Measurements from ENCODE around the gene TMEM225B. TPM values are rescaled to one million over a fixed set of nuclear protein-coding genes. Genes with fewer than 3 reads are reported as not detected.
"Not testable (repeated sequence)": the region's sequence is repeated elsewhere in the genome, so short reads cannot be mapped to it uniquely, and the experiment has no call there.

Gene TMEM225B
- total RNA-seq, 2 donors from 2014 or later = 2.2 TPM; not detected in 1

- H3K36me3 ChIP-seq = peaks cover 41% of the 10 kb centered on the region
- no peaks in the 10 kb centered on the region for H3K9me3 ChIP-seq
- DNase-seq (ENCODE audit: low spot score) (no peak), ATAC-seq (ENCODE audit: insufficient number of reproducible peaks, low FRiP score, low read depth) (no peak)
- no peak overlapping the region for H3K4me3 ChIP-seq
- no peaks in the 10 kb centered on the region for H3K27me3 ChIP-seq (replicated peaks; ENCODE audit: insufficient read depth)
- peaks cover 11 to 34% of the 10 kb centered on the region in 2 donors for H3K4me1 ChIP-seq (ENCODE audit: control insufficient read depth in 1 of 2, low read depth in 2 of 2)
- H3K27ac ChIP-seq = no peak overlapping the region
- TF ChIP-seq CTCF (IDR thresholded peaks at IDR 0.05) = no peak
Observed at GRCh38 chr7:99560834-99561736, 37.0 kb upstream of the TMEM225B start.

GRCh38 chr7:99561737-99562051 is 36.4 kb upstream of the TMEM225B start:
- H3K27ac ChIP-seq = no peak overlapping the region
- ATAC-seq (ENCODE audit: insufficient number of reproducible peaks, low FRiP score, low read depth) (no peak), DNase-seq (ENCODE audit: low spot score) (no peak)
- no peak for TF ChIP-seq CTCF (IDR thresholded peaks at IDR 0.05)
- peaks cover 11 to 31% of the 10 kb centered on the region in 2 donors for H3K4me1 ChIP-seq (ENCODE audit: control insufficient read depth in 1 of 2, low read depth in 2 of 2)
- no peaks in the 10 kb centered on the region for H3K27me3 ChIP-seq (replicated peaks; ENCODE audit: insufficient read depth)
- H3K9me3 ChIP-seq = no peaks in the 10 kb centered on the region
- peaks cover 46% of the 10 kb centered on the region for H3K36me3 ChIP-seq
- H3K4me3 ChIP-seq = no peak overlapping the region

- no peaks in the 10 kb centered on the region for H3K27me3 ChIP-seq (replicated peaks; ENCODE audit: insufficient read depth)
- no peak overlapping the region for H3K4me3 ChIP-seq
- ATAC-seq (ENCODE audit: insufficient number of reproducible peaks, low FRiP score, low read depth) (no peak), DNase-seq (ENCODE audit: low spot score) (no peak)
- peaks cover 46% of the 10 kb centered on the region for H3K36me3 ChIP-seq
- H3K9me3 ChIP-seq = no peaks in the 10 kb centered on the region
- H3K27ac ChIP-seq = no peak overlapping the region
- TF ChIP-seq CTCF (IDR thresholded peaks at IDR 0.05) = no peak
- H3K4me1 ChIP-seq (ENCODE audit: control insufficient read depth in 1 of 2, low read depth in 2 of 2) = peaks cover 11 to 26% of the 10 kb centered on the region in 2 donors
Observed at GRCh38 chr7:99562114-99562784, 35.8 kb upstream of the TMEM225B start.

GRCh38 chr7:99562832-99563231 is 35.2 kb upstream of the TMEM225B start:
- ATAC-seq (ENCODE audit: insufficient number of reproducible peaks, low FRiP score, low read depth) (no peak), DNase-seq (ENCODE audit: low spot score) (no peak)
- H3K27me3 ChIP-seq (replicated peaks; ENCODE audit: insufficient read depth) = no peaks in the 10 kb centered on the region
- H3K4me3 ChIP-seq = no peak overlapping the region
- TF ChIP-seq CTCF (IDR thresholded peaks at IDR 0.05) = no peak
- peaks cover 49% of the 10 kb centered on the region for H3K36me3 ChIP-seq
- no peaks in the 10 kb centered on the region for H3K9me3 ChIP-seq
- no peak overlapping the region for H3K27ac ChIP-seq
- peaks cover 11 to 22% of the 10 kb centered on the region in 2 donors for H3K4me1 ChIP-seq (ENCODE audit: control insufficient read depth in 1 of 2, low read depth in 2 of 2)

- no peaks in the 10 kb centered on the region for H3K27me3 ChIP-seq (replicated peaks; ENCODE audit: insufficient read depth)
- peaks cover 11 to 22% of the 10 kb centered on the region in 2 donors for H3K4me1 ChIP-seq (ENCODE audit: control insufficient read depth in 1 of 2, low read depth in 2 of 2)
- H3K36me3 ChIP-seq = peaks cover 54% of the 10 kb centered on the region
- H3K27ac ChIP-seq = no peak overlapping the region
- TF ChIP-seq CTCF (IDR thresholded peaks at IDR 0.05) = no peak
- ATAC-seq (ENCODE audit: insufficient number of reproducible peaks, low FRiP score, low read depth) (no peak), DNase-seq (ENCODE audit: low spot score) (no peak)
- no peaks in the 10 kb centered on the region for H3K9me3 ChIP-seq
- H3K4me3 ChIP-seq = no peak overlapping the region
Observed at GRCh38 chr7:99563650-99564049, 34.4 kb upstream of the TMEM225B start.

- not testable (repeated sequence) for H3K4me1 ChIP-seq (ENCODE audit: control insufficient read depth in 1 of 2, low read depth in 2 of 2); H3K9me3 ChIP-seq; ATAC-seq (ENCODE audit: insufficient number of reproducible peaks, low FRiP score, low read depth); H3K4me3 ChIP-seq; DNase-seq (ENCODE audit: low spot score); H3K27me3 ChIP-seq (replicated peaks; ENCODE audit: insufficient read depth); H3K27ac ChIP-seq
- H3K36me3 ChIP-seq = peaks cover 56% of the 10 kb centered on the region
Observed at GRCh38 chr7:99568770-99569169, 29.3 kb upstream of the TMEM225B start.
